ENCODE results near the gene MRPL44. TPM values are rescaled to one million over a fixed set of nuclear protein-coding genes. Genes with fewer than 3 reads are reported as not detected.
"Not testable (repeated sequence)": the region's sequence is repeated elsewhere in the genome, so short reads cannot be mapped to it uniquely, and the experiment has no call there.

The MRPL44 gene
- polyA plus RNA-seq, 3 donors = 32.1 to 37.7 (median 34.0) TPM

- DNase-seq = no peak
Measured at GRCh38 chr2:223930103-223930976, 26.9 kb upstream of the MRPL44 start.

GRCh38 chr2:223932816-223933800 lies 24.2 kb upstream of the MRPL44 start:
- DNase-seq = no peak

GRCh38 chr2:223934870-223935269 lies 22.4 kb upstream of the MRPL44 start:
- no peak for DNase-seq

GRCh38 chr2:223935459-223936125 lies 21.7 kb upstream of the MRPL44 start:
- DNase-seq = no peak

GRCh38 chr2:223936862-223937326 lies 20.4 kb upstream of the MRPL44 start:
- no peak for DNase-seq

GRCh38 chr2:223937535-223937934 lies 19.7 kb upstream of the MRPL44 start:
- DNase-seq = no peak

- DNase-seq = not testable (repeated sequence)
Measured at GRCh38 chr2:223939438-223939837, 17.8 kb upstream of the MRPL44 start.

GRCh38 chr2:223941579-223942277 lies 15.5 kb upstream of the MRPL44 start:
- no peak for DNase-seq

- no peak for DNase-seq
Measured at GRCh38 chr2:223943135-223943534, 14.1 kb upstream of the MRPL44 start.

GRCh38 chr2:223943561-223944008 lies 13.7 kb upstream of the MRPL44 start:
- peak; percentile 24 for DNase-seq

GRCh38 chr2:223944166-223944702 lies 13.0 kb upstream of the MRPL44 start:
- DNase-seq = peak; percentile 30

GRCh38 chr2:223944703-223945531 lies 12.3 kb upstream of the MRPL44 start, which contains the start of gene WDFY1:
Gene WDFY1, minus strand, starts transcription at chr2:223945335. Its CDS starts 51 bp downstream, at chr2:223945284.
- peak; percentile 89 for DNase-seq

GRCh38 chr2:223945755-223946154 lies 11.5 kb upstream of the MRPL44 start:
- DNase-seq = no peak

- DNase-seq = no peak
Measured at GRCh38 chr2:223947711-223948205, 9.5 kb upstream of the MRPL44 start.

GRCh38 chr2:223949241-223949840 lies 7.9 kb upstream of the MRPL44 start:
- no peak for DNase-seq

- DNase-seq = no peak
Measured at GRCh38 chr2:223950448-223951347, 6.6 kb upstream of the MRPL44 start.

- no peak for DNase-seq
Measured at GRCh38 chr2:223952280-223952968, 4.8 kb upstream of the MRPL44 start.

Data from renal pelvis (tissue), 4 donors.